GM12874 (cell line): Measurements from ENCODE around the gene TMEM200A.

Source experiments
- CTCF ChIP-seq: IDR thresholded peaks from 2 replicates; pipeline ENCODE4 v1.5.1; 2011; ENCODE audit warnings: low read depth, mild to moderate bottlenecking, control low read depth, low read length, moderate library complexity; ENCODE audit not compliant: insufficient read depth

The TMEM200A gene

GRCh38 chr6:130409418-130410100, 43.7 kb downstream of the TMEM200A start:
- no peak for TF ChIP-seq CTCF

GRCh38 chr6:130411481-130411880, 45.7 kb downstream of the TMEM200A start:
- no peak for TF ChIP-seq CTCF

- no peak for TF ChIP-seq CTCF
These were observed 46.9 kb downstream of the TMEM200A start for GRCh38 chr6:130412556-130413290.

DNA sequence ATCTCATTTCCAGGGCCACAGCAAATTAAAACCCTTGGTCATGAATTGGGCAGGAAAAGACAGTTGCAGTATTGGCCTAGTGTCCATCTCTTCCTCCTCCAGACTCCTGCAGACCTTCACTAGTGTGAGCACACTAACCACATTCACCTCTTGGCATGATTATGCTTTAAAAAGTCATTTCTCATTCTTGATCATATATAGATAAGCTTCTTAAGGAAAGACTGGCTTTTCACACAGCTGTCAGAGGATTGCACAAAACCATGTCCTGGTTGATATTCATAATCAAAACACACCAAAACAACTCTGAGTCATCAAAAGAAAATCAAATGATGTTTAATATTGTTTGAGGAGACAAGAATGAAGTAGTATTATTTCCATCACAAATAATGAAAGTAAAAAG, 52.1 kb downstream of the TMEM200A start:
- no peak for TF ChIP-seq CTCF

GRCh38 chr6:130420911-130421310, 55.1 kb downstream of the TMEM200A start:
- no peak for TF ChIP-seq CTCF

DNA sequence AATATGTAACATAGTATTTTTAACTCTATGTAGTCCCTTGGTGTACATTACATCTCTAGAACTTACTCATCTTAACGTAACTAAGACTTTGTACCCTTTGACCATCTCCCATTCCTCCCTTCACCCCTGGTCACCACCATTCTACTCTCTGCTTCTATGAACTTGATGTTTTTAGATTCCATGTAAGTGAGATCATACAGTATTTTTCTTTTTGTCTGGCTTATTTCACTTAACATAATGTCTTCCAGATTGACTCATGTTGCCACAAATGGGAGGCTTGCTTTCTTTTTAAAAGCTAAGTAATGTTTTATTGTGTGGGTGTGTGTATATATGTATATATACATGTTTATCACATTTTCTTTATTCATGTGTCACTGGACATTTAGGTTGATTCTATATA, 55.8 kb downstream of the TMEM200A start:
- no peak for TF ChIP-seq CTCF

DNA sequence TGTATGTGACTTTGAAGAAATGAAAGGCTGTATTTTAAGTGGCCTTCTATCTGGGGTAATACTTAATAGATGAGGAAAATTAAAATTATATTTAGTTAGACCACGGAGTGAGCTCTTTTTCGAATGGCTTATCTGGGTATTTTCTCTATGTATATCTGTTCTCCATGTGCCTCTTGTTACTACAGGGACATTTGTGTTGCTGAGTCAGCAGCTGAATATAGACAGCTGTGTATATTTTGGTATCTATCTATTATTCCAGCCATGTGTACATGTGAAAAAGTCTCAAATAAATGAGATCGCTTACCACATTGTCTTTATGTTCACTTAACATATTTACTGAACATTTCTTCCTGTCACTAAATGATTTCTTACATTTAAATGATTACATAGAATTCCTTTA, 57.2 kb downstream of the TMEM200A start:
- no peak for TF ChIP-seq CTCF
